ENCODE results near the gene SAMD13.

The SAMD13 gene

DNA sequence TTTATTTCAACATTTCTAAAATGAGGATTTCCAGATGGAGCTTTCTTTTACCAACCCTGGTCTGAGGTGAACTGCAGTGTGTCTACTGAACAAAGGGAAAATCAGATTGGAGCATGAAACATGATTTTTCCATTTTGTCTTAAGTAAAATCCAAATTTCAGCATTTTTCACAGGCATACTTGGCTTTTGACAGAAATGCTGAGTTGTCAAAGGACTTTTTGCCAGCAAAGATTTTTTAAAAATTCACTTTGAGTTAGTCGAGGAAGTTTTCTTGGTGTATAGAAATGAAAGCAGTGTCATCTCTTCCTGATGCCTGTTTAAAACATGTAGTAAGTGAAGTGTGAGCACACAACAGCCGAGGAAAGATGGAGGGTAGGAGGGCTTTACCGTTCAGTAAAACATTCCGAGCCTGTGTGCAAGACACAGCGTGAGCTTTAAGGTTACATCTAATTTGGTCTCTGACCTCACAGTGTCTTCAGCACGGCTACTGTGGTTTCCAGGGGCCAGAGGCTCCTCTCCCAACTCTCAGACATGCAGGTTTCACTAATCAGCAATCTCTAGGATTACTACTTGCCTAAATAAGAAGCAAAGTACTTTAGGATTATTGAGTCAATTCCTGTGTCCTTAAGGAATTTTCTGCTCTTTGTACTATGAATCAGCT, 45.9 kb downstream of the SAMD13 start:
- DNase-seq (ENCODE audit: low read depth), result no peak

GRCh38 chr1:84347932-84348555, 46.5 kb downstream of the SAMD13 start:
- no peak for DNase-seq (ENCODE audit: low read depth)

DNA sequence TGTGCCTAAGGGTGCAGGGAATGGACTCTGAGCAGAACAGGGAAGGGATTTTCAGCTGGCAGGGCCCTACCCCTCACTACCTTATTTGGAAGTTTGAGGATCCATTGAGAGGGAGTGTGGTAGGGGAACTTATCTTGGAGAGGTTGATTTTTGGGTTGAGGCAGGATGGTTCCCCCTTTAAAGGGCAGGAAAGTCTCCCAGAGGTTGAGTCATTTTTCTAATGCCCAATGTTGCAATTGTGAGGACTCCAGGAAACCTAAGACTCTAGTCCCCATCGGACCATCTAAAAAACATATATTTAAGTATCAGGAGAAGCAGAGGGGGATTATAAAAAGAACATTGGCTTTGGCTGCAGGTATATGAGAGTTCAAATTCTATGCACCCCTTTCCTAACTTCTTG, 47.3 kb downstream of the SAMD13 start:
- DNase-seq (ENCODE audit: low read depth), result no peak

DNA sequence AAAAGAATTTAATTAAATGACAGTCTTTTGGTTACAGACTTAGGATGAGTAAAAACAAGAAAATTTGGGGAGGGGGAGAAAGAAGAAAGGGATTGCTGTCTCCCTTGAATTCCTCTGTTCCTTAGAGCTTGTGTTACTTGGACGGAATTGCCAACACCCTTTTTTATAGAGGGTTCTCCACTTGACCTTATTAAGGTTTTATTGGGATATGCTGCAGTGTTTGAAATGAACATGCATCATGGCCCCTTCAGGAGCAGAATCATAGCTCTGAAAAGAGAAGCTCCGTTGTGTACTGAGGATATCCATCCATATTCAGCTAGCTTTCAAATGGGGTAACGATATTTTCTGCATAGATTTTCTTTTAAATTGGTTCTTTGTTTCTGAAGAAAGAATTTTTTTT, 48.6 kb downstream of the SAMD13 start:
- no peak for DNase-seq (ENCODE audit: low read depth)

DNA sequence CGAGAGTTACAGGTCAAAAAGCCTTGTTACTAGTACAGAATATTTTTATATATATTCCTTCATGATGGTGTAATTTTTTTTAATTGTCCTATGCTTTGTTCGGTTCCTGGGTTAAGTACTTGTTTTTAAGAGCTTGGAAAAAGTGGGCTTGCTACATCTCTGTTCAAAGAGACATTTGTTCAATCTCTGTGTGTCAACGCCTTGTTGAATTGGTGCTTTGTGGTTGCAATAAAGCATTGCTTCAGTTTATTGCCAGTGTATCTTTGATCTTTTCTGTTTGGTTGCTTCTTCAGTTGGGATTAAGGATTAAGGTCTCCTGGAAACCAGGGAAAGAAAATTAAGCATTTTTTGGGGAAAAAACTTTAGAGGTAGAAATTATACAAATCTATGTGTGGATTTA, 49.0 kb downstream of the SAMD13 start:
- no peak for DNase-seq (ENCODE audit: low read depth)

- DNase-seq (ENCODE audit: low read depth), result no peak
Measured at GRCh38 chr1:84352298-84353106, 51.0 kb downstream of the SAMD13 start.

DNA sequence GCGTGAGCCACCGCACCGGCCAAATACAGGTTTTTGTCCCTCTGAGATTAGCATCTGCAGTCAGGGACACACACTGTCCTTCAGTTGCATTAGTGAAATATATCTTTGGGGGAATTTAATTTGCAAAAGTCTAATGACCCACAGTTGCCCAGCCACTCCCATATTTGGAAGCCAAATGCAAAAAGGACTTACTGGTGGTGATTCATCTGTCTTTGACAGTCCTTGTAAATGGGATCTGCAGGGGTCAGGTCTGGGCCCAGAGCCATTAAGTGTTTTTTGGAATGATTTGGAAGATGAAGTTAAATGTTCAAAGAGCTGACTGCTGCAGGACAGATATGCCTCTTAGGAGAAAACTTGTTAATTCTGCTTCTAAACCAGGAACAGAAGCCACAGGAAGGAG, 52.2 kb downstream of the SAMD13 start:
- DNase-seq (ENCODE audit: low read depth), result no peak

- no peak for DNase-seq (ENCODE audit: low read depth)
Measured at GRCh38 chr1:84355556-84355955, 54.0 kb downstream of the SAMD13 start.

DNA sequence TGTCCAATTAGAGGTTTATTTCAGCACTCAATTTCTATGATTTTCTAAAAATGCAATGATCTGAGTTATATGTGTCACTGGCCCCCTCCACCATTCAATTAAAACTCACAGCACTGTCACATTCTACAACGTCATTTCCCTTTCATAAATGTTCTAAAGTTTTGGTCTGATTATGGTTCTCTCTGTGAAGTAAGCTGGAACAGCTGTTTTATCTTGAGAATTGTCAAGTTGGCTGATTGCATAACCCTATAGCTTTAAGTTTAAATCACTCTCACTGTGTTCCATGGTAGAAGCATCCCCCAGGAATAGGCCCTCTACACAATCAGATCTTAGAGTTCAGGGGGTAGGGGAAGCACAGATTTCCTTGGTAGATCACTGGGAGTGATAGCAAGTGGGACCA, 55.4 kb downstream of the SAMD13 start:
- no peak for DNase-seq (ENCODE audit: low read depth)

GRCh38 chr1:84358695-84359094, 57.2 kb downstream of the SAMD13 start:
- DNase-seq (ENCODE audit: low read depth), result no peak

DNA sequence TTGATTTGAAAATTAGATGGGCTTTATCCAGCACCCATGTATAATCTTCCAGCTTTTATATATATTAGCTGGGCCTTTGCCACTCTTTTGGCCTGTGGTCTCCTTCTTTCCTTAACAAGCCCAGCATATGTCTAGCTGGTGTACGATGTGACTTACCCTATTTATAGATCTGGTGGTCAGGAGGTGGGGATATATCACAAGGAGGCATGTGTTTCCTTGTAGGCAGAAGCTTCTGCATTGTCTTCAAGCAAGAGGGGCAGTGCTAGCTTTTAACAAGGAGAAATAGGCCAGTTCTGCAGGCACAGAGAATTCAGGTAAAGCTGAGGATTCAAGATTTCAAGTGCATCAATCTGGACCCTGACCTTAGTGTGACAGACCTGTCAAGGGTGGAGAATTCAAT, 58.8 kb downstream of the SAMD13 start:
- DNase-seq (ENCODE audit: low read depth), result no peak

DNA sequence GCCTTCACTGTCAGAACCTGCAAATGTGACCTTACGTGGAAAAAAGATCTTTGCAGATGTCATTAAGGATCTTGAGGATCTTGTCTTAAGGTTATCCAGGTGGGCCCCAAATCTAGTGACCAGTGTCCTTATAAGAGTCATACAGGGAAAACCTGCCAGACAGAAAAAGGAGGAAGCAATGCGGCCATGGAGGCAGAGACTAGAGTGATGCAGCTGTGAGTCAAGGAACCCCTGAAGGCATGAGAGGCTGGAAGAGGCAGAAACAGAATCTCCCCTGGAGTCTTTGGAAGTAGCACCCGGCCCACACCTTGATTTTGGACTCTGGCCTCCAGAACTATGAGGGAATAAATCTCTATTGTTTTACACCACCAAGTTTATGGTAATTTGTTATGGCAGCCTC, 60.3 kb downstream of the SAMD13 start:
- DNase-seq (ENCODE audit: low read depth), result no peak

DNA sequence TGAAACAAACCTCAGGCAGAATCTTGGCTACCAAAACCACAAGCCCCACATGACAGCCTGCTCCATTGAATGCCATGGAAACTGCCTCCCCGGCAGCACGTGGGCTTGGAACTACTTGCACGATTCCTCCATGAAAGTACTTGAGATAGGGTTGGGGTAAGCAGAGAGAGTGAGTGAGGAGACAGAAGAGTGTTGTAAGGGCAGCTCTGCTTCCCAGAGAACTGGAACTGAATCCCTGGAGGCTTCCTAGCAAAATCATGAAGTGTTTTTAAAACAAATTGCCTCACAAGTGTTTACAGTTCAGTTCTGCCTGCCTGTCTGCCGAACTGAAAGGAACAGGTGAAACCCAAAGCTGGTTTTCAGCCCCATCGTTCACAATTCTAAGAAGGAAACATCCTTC, 61.5 kb downstream of the SAMD13 start:
- DNase-seq (ENCODE audit: low read depth), result no peak

GRCh38 chr1:84363622-84364021, 62.1 kb downstream of the SAMD13 start:
- no peak for DNase-seq (ENCODE audit: low read depth)

- DNase-seq (ENCODE audit: low read depth), result no peak
Measured at GRCh38 chr1:84365225-84366221, 64.0 kb downstream of the SAMD13 start.

DNA sequence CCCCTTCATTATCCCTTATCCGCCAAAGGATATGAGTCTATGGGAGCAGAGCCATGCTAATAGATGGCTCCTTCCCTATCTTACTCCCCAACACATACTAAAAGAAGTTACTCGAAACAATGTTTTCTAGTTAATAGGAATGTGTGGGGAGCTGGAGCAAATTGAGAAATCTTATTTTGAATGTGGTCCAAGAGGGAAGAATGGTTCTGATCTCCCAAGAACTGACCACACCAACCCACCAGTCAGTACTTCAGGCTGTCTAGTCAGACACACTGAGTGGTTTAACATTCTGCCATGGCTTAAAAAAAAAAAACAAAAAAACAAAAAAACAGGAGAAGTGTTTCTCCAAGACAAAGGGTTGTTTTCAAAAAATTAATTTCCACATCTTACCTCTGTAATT, 65.3 kb downstream of the SAMD13 start:
- DNase-seq (ENCODE audit: low read depth), result no peak

DNA sequence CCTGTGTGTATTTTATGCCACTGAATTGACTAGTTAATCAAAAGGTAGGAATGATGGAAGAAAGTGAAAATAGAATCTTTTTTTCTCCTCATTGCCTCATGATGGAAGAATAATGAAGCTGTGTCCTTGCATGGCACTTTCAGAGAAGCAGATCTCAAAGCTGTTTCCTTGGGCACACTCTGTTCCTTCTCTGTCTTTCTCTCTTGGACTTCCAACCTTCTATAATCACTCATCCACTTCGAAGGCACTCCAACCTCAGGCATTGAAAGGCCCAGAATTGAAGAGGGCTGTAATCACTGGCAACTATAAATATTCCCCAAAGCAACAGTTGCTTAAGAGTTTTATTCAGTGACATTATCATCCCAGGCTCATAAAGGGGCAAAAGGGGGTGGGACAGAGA, 65.7 kb downstream of the SAMD13 start:
- no peak for DNase-seq (ENCODE audit: low read depth)

DNA sequence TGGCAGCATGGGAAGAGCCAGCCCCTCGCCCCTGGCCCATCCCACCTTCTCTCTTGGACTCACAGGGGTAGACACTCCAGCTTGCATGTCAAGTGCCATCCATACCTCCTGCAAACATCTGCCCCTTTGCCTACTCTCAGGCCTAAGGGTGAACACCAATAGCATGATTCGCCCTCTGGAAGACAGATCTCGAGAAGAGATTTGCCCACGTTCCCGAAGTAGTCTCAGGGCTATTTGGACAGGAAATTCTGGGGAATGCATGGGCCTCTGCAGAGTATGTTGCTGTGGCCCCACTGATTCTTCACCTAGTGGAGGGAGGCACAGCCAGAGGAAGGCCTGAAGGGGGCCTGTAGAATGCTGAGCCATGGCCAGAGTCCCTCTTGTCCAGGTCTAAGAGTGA, 66.9 kb downstream of the SAMD13 start:
- no peak for DNase-seq (ENCODE audit: low read depth)

DNA sequence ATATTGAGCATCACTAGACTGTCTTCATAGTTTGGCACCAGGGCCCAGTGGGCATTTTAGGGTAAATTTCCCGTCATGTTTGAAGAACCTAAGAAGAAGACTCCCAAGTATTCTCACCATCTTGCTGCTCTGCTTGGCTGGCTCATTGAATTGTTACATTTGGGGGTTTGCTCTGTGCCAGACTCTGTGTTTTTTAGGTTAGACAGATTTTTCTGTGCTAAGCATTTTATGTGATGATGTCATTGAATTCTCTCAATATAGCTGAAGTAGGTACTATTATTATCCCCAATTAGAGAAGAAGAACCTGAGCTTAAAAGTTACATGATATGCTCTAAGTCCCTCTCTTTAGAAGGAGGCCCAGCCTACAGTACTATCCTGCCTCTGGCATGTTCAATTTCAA, 68.8 kb downstream of the SAMD13 start:
- DNase-seq (ENCODE audit: low read depth), result no peak

DNA sequence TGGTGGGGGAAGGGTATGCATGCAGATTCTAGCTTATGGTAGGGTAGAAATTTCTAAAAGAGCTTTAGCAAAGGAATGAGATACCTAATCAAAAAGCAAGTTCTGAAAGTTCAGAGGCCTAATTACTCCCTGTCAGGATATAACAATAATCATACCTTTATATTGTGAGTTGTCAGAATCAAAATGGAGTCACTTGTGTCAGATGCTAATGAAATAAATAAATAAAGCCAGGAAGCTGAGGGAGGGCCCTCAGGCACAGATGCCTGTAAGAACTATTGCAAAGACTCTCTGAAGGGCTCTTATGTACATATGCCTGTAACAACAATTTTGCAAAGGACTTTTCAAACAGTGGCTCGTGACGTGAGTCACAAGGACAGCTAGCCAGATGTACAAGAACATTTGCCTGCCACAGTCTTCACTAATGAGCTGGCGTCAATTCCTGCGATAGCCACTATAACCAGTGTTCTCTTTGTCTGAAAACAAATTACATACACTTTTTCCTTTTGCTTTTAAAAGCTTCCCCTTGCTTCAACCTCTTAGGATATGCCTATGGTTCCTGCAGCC, 69.4 kb downstream of the SAMD13 start:
- DNase-seq (ENCODE audit: low read depth), result no peak

DNA sequence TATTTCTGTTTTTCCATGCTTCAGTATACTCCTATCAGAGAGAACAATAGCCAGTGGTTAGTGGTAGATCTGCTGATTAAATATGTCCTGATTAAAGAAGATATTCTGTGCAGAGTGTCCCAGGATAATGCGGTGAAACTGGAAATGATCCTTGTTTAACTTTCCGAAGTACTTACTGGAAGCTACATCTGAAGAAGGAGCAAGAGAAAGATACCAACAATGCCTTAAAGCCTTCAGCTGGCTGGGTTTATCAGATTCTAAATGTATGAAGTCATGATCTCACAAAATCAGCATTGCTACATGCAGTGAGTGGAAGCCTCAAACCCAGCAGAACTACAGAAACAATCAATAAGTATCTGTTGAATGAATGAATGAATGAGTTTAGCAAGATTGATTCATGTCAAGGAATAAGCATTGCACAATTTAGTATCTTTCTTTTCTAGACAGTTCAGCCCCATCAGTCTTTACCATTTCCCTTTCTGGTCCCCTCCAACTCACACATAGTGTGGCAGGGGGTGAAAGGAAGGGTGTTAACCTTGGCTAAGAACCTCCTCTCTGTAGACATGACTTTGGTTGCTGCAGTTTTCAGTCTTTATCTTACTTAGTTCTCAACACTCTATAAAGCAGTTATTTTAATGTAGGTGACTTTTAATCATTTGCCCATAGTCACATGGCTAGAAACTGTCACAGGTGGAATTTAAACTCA, 72.1 kb downstream of the SAMD13 start:
- DNase-seq (ENCODE audit: low read depth), result no peak

All from activated T-cell treated with anti-CD3 and anti-CD28 coated beads for 48 hours (primary cell).